ENCODE results near the gene LRRC28. TPM values are rescaled to one million over a fixed set of nuclear protein-coding genes. Genes with fewer than 3 reads are reported as not detected.

LRRC28 gene
- total and polyA plus RNA-seq, 10 of the 15 experiments (the other 5 are each of a cell fraction or from before 2014, with no cell fraction given): 21.3 to 54.9 (median 27.7) TPM

DNA sequence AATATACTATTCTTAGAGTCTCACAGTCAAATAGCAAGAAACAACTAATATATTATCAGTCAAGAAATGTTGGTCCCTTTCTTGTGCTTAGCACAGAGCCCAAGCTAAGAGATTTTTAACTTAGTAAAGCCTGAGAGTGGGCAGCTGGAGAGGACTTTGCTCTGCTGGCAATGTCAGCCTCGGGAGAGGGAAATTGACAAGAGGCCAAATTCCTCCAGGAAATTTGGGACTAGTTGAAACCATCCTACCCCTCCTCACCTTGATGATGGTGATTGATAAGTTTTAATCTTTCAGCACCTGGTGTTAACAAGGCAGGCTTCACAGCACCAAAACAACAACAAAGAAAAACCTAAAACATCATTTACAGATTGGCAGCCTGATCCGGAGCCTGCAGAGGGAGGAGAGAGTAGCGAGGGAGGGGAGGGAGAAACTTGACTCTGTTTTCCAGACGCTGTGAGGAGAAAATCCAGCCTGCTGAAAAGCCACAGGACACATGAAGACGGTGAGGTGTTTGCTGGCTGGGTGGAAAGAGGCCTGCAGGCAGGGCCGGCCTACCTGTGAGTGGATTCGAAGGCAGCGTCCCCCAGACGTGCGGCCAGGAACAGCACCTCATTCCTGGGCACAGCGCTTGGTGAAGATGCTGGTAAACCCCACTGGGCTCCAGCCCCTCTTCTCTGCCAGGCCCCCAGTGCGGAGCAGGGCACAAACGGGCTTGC is 150.9 kb downstream of the LRRC28 start:
- no peak overlapping the region for H3K9ac ChIP-seq (ENCODE audit: control insufficient read depth, insufficient read depth, low read length)
- H2AFZ ChIP-seq (ENCODE audit: control insufficient read depth, low read depth, low read length): no peak overlapping the region
- BruUV-seq (replicated peaks): no TSS peak
- H3K4me3 ChIP-seq: no peak overlapping the region
- 90% methylated on average over 13 of the region's 13 CpGs for WGBS (ENCODE audit: insufficient coverage, insufficient replicate concordance, low lambda C conversion rate, missing lambda C conversion rate)
- ChIA-PET RAD21 (ENCODE audit: unreplicated experiment) (no interaction called here), CTCF (interaction anchor here (1.0 to 1.2 kb wide), 2 partner anchors 9 to 14 kb away, joined by 3 to 4 read pairs; no protein-coding TSS in a partner anchor), SMC1A (ENCODE audit: uncharacterized antibody, unreplicated experiment) (no interaction called here), POLR2A (no interaction called here)
- H3K9me3 ChIP-seq (replicated peaks; ENCODE audit: control insufficient read depth, insufficient read depth, low read length): no peaks in the 10 kb centered on the region
- intact Hi-C loops (cut with micrococcal nuclease; ENCODE audit: unreplicated experiment) (no loop called here), in situ Hi-C loops (cut with MboI) (no loop called here)
- FAIRE-seq (no peak), DNase-seq (ENCODE audit: low read depth, low spot score) (no peak), ATAC-seq (no peak)
- H4K20me1 ChIP-seq (ENCODE audit: control insufficient read depth, insufficient read depth): no peaks in the 10 kb centered on the region
- H3K27me3 ChIP-seq (replicated peaks in 1 of 2; ENCODE audit: control insufficient read depth in 2 of 2, insufficient read depth in 2 of 2, low read length in 1 of 2): no peaks in the 10 kb centered on the region; a peak in 1 of 4 replicates
- H3K4me2 ChIP-seq (ENCODE audit: control insufficient read depth, insufficient read depth): no peak overlapping the region
- H3K36me3 ChIP-seq (ENCODE audit: control insufficient read depth in 2 of 2, insufficient read depth in 2 of 2, low read length in 1 of 2): no peaks in the 10 kb centered on the region
- no peak overlapping the region for H3K27ac ChIP-seq (ENCODE audit: control insufficient read depth, insufficient read depth)
- no peaks in the 10 kb centered on the region for H3K4me1 ChIP-seq (ENCODE audit: control insufficient read depth, insufficient read depth, low read length)
- H3K79me2 ChIP-seq (ENCODE audit: control insufficient read depth, insufficient read depth, low read length): no peaks in the 10 kb centered on the region
- TF ChIP-seq SREBF1 (IDR thresholded peaks at IDR 0.05; ENCODE audit: low read length) (no peak), MTA3 (IDR thresholded peaks at IDR 0.05; ENCODE audit: borderline replicate concordance, low read length) (no peak), ZNF384 (IDR thresholded peaks at IDR 0.05; ENCODE audit: borderline replicate concordance, low read depth, low read length) (no peak), SIX5 (IDR thresholded peaks at IDR 0.05; ENCODE audit: low read depth, low read length, severe bottlenecking) (no peak), POU2F2 (IDR thresholded peaks at IDR 0.05; ENCODE audit: borderline replicate concordance, low read depth, low read length) (no peak), TCF7 (IDR thresholded peaks at IDR 0.05; ENCODE audit: borderline replicate concordance) (no peak), REST (IDR thresholded peaks at IDR 0.05; ENCODE audit: low read depth, low read length) (no peak)
- TF ChIP-seq, protein P1, sequence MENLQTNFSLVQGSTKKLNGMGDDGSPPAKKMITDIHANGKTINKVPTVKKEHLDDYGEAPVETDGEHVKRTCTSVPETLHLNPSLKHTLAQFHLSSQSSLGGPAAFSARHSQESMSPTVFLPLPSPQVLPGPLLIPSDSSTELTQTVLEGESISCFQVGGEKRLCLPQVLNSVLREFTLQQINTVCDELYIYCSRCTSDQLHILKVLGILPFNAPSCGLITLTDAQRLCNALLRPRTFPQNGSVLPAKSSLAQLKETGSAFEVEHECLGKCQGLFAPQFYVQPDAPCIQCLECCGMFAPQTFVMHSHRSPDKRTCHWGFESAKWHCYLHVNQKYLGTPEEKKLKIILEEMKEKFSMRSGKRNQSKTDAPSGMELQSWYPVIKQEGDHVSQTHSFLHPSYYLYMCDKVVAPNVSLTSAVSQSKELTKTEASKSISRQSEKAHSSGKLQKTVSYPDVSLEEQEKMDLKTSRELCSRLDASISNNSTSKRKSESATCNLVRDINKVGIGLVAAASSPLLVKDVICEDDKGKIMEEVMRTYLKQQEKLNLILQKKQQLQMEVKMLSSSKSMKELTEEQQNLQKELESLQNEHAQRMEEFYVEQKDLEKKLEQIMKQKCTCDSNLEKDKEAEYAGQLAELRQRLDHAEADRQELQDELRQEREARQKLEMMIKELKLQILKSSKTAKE (IDR thresholded peaks at IDR 0.05; ENCODE audit: low read depth, poor library complexity, severe bottlenecking): no peak
- TF ChIP-seq, protein P2, sequence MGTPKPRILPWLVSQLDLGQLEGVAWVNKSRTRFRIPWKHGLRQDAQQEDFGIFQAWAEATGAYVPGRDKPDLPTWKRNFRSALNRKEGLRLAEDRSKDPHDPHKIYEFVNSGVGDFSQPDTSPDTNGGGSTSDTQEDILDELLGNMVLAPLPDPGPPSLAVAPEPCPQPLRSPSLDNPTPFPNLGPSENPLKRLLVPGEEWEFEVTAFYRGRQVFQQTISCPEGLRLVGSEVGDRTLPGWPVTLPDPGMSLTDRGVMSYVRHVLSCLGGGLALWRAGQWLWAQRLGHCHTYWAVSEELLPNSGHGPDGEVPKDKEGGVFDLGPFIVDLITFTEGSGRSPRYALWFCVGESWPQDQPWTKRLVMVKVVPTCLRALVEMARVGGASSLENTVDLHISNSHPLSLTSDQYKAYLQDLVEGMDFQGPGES (IDR thresholded peaks at IDR 0.05): no peak
- TF ChIP-seq, protein P3, sequence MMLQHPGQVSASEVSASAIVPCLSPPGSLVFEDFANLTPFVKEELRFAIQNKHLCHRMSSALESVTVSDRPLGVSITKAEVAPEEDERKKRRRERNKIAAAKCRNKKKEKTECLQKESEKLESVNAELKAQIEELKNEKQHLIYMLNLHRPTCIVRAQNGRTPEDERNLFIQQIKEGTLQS (IDR thresholded peaks at IDR 0.05; ENCODE audit: borderline replicate concordance, extremely low read depth, low read depth, low read length): no peak
- TF ChIP-seq, protein P4, sequence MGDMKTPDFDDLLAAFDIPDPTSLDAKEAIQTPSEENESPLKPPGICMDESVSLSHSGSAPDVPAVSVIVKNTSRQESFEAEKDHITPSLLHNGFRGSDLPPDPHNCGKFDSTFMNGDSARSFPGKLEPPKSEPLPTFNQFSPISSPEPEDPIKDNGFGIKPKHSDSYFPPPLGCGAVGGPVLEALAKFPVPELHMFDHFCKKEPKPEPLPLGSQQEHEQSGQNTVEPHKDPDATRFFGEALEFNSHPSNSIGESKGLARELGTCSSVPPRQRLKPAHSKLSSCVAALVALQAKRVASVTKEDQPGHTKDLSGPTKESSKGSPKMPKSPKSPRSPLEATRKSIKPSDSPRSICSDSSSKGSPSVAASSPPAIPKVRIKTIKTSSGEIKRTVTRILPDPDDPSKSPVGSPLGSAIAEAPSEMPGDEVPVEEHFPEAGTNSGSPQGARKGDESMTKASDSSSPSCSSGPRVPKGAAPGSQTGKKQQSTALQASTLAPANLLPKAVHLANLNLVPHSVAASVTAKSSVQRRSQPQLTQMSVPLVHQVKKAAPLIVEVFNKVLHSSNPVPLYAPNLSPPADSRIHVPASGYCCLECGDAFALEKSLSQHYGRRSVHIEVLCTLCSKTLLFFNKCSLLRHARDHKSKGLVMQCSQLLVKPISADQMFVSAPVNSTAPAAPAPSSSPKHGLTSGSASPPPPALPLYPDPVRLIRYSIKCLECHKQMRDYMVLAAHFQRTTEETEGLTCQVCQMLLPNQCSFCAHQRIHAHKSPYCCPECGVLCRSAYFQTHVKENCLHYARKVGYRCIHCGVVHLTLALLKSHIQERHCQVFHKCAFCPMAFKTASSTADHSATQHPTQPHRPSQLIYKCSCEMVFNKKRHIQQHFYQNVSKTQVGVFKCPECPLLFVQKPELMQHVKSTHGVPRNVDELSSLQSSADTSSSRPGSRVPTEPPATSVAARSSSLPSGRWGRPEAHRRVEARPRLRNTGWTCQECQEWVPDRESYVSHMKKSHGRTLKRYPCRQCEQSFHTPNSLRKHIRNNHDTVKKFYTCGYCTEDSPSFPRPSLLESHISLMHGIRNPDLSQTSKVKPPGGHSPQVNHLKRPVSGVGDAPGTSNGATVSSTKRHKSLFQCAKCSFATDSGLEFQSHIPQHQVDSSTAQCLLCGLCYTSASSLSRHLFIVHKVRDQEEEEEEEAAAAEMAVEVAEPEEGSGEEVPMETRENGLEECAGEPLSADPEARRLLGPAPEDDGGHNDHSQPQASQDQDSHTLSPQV (IDR thresholded peaks at IDR 0.05): no peak
